GM12874 (cell line): ENCODE results near the gene CEND1.

Source experiments
- CTCF ChIP-seq: IDR thresholded peaks from 2 replicates; pipeline ENCODE4 v1.5.1; 2011; ENCODE audit warnings: low read depth, mild to moderate bottlenecking, control low read depth, low read length, moderate library complexity; ENCODE audit not compliant: insufficient read depth

Gene CEND1

GRCh38 chr11:826227-826621, 36.3 kb upstream of the CEND1 start:
- TF ChIP-seq CTCF, result no peak

- no peak for TF ChIP-seq CTCF
Measured at GRCh38 chr11:825366-826226, 35.7 kb upstream of the CEND1 start.

GRCh38 chr11:824942-825341, 35.1 kb upstream of the CEND1 start:
- TF ChIP-seq CTCF, result no peak

GRCh38 chr11:824292-824880, 34.5 kb upstream of the CEND1 start:
- no peak for TF ChIP-seq CTCF

GRCh38 chr11:823441-824291, 33.8 kb upstream of the CEND1 start:
- no peak for TF ChIP-seq CTCF

GRCh38 chr11:821512-822371, 31.9 kb upstream of the CEND1 start:
- no peak for TF ChIP-seq CTCF
